NCI-H187 (cell line): ENCODE results near the gene MDN1.

Experiments
- DNase-seq, 2 experiments: peaks; one replicate each; lab custom pipeline; 2025; lab: John Stamatoyannopoulos, UW

Gene MDN1

DNA sequence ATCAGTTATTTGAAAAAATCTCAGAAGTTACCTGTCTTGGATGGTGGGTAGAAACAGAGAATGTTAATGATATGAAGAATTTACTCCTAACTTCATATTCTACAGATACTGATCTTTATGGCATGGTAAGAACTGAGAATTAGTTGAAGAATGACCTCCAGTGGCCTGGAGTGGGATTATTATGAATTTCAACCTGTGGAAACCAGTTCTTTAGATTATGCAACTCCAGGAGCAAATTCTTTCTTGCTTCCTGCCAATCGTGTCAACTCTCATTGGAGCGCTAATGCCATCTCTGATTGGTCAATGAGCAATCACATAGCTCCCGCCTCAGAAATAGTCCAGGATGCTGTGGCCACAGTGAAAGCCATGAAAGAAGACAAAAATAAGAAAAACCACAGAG, 221.6 kb downstream of the MDN1 start:
- DNase-seq: no peak

DNA sequence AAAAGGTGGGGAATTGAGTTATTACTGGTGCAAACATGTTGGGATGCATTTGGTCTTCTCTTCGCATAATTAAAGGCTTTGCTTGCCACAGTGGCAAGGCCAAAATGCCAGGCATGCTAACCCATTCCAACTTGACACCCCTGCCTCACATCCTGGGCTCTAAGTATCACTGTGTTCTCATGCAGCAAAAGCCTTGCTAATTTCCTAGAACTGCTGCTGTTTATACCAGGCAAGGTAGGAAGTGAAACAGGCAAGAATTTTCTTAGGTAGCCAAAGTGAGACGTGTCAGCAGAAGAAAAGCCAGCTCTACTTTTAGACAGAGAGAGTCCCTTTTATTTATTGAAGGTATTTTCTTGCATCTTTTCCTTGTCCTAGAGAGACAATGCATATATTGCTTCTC, 222.2 kb downstream of the MDN1 start:
- no peak for DNase-seq

DNA sequence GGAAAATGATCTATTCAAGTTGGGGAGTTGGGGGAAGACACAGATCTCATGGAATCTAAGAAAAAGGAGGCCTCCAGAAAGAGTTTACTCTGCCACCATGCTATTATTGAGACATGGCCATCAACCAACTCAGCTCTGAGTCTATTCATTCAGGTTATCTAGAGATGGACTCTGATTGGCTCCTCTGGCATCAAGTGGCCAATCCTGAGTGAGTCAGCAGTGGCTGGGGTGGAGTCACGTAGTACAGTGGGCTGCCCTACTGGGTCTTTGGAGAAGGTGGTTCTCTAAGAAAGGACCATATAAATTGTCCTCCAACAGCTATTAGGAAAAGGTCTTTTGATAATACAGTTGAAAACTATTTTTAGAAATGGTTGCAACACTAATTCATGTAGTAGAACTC, 223.1 kb downstream of the MDN1 start:
- no peak for DNase-seq

DNA sequence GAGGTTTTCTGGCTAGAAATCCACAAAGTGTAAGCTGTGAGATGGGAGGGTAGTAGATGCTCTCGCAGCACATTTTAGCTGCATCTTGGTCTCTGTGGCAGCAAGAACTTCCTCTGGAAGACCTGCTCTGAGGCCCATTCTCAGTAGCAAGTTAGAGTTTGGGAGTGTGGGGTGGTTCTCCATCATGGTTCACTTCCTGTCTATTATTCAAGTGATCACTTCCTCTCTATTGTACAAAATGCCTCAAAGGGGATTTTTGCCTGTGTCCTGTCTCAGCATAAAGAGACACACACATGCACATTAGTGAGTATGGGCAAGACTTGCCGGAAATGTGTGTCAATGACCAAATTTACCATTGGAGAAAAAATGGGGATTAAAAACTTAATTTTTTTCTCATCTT, 223.5 kb downstream of the MDN1 start:
- DNase-seq: no peak
